Endothelial cell of umbilical vein (primary cell): ENCODE measurements around the gene LARP1B. TPM values are rescaled to one million over a fixed set of nuclear protein-coding genes. Genes with fewer than 3 reads are reported as not detected.

Source experiments
- BruUV-seq: library from RNA; stranded (reverse); fragments of 400-500 nt; replicated peaks from 2 replicates; lab custom pipeline; 2021; lab: Mats Ljungman, UMichigan
- CTCF ChIA-PET: fragments of 300-600, 350-600 bp; sonication (Branson Sonifier 250); formaldehyde crosslinking; loops from one replicate; lab custom pipeline; 2021; ENCODE audit warnings: antibody characterized with exemption, inconsistent platforms; lab: Charles Lee
- POLR2A ChIA-PET: fragments of 300-600, 350-600 bp; sonication (Branson Sonifier 250); formaldehyde crosslinking; loops from one replicate; lab custom pipeline; 2021; ENCODE audit warnings: antibody characterized with exemption, inconsistent platforms; lab: Charles Lee
- DNase-seq: peaks from one replicate; pipeline ENCODE4 v3.0.0-alpha.2; 2011; ENCODE audit warnings: low read depth, low spot score
- FAIRE-seq: peaks from 2 replicates; lab custom pipeline; 2011; peaks lifted over from hg19 to GRCh38; lab: Jason Lieb, UNC
- H2AFZ ChIP-seq: 2 replicates; pipeline ENCODE4 v1.6.0; 2012; ENCODE audit warnings: low read depth, low read length, control low read depth, inconsistent platforms
- H3K27ac ChIP-seq: 2 replicates; pipeline ENCODE4 v1.5.1; 2011; ENCODE audit warnings: low read depth, mild to moderate bottlenecking, control low read depth, low read length, moderate library complexity; ENCODE audit not compliant: insufficient read depth
- H3K27me3 ChIP-seq, 2 experiments: 2 replicates each; pipeline versions ENCODE4 v1.6.0 to v1.6.1; 2011; ENCODE audit warnings: low read length in 2 of 2, mixed read lengths in 1 of 2; ENCODE audit not compliant: control insufficient read depth in 2 of 2, insufficient read depth in 2 of 2
- H3K36me3 ChIP-seq, 2 experiments: 2 replicates in 1 of 2; 3 replicates in 1 of 2; pipeline ENCODE4 v1.5.1; 2011; ENCODE audit warnings: low read length in 2 of 2, mild to moderate bottlenecking in 1 of 2, moderate library complexity in 1 of 2; ENCODE audit not compliant: control insufficient read depth in 2 of 2, insufficient read depth in 2 of 2; ENCODE audit errors: extremely low read depth in 1 of 2
- H3K4me1 ChIP-seq: 3 replicates; pipeline ENCODE4 v1.5.1; 2011; ENCODE audit warnings: mild to moderate bottlenecking, low read length; ENCODE audit not compliant: control insufficient read depth, insufficient read depth; ENCODE audit errors: extremely low read depth
- H3K4me2 ChIP-seq: 2 replicates; pipeline ENCODE4 v1.6.1; 2011; ENCODE audit warnings: low read length, control low read depth, mixed read lengths; ENCODE audit not compliant: insufficient read depth
- H3K4me3 ChIP-seq, 3 experiments: fragments of 200-600 bp in 1 of 3; sonication (generic), shearing (Covaris generic) in 1 of 3; replicated peaks in 1 of 3; 2 replicates each; pipeline ENCODE4 v1.5.1; 2011 to 2016; ENCODE audit warnings: control low read depth in 3 of 3, low read length in 3 of 3, mild to moderate bottlenecking in 2 of 3, inconsistent platforms in 1 of 3, low read depth in 1 of 3, moderate library complexity in 1 of 3; ENCODE audit not compliant: insufficient read depth in 1 of 3
- H3K79me2 ChIP-seq: 2 replicates; pipeline ENCODE4 v1.6.0; 2012; ENCODE audit warnings: low read length, inconsistent platforms; ENCODE audit not compliant: control insufficient read depth, insufficient read depth
- H3K9ac ChIP-seq: replicated peaks from 2 replicates; pipeline ENCODE3; 2011; ENCODE audit warnings: low read length, control low read depth; ENCODE audit not compliant: insufficient read depth; ENCODE audit errors: extremely low read depth
- H3K9me1 ChIP-seq: replicated peaks from 3 replicates; pipeline ENCODE4 v1.6.0; 2011; ENCODE audit warnings: mild to moderate bottlenecking, low read length; ENCODE audit not compliant: control insufficient read depth, insufficient read depth; ENCODE audit errors: extremely low read depth
- H3K9me3 ChIP-seq: replicated peaks from 2 replicates; pipeline ENCODE4 v1.5.1; 2012; ENCODE audit warnings: low read length, inconsistent platforms; ENCODE audit not compliant: control insufficient read depth, insufficient read depth
- H4K20me1 ChIP-seq: replicated peaks from 2 replicates; pipeline ENCODE3; 2011; ENCODE audit warnings: mild to moderate bottlenecking, low read length; ENCODE audit not compliant: control insufficient read depth, insufficient read depth; ENCODE audit errors: extremely low read depth
- EZH2 ChIP-seq: IDR thresholded peaks from 2 replicates; pipeline ENCODE4 v1.6.1; 2012; ENCODE audit warnings: borderline replicate concordance, low read depth, mild to moderate bottlenecking, moderate library complexity, low read length, inconsistent platforms; ENCODE audit not compliant: severe bottlenecking
- FOS ChIP-seq: IDR thresholded peaks from 2 replicates; pipeline ENCODE4 v1.6.1; 2011; ENCODE audit warnings: mild to moderate bottlenecking, low read length, moderate library complexity, borderline replicate concordance; ENCODE audit not compliant: insufficient read depth
- GATA2 ChIP-seq: IDR thresholded peaks from 2 replicates; pipeline ENCODE4 v1.7.0; 2011; ENCODE audit warnings: low read depth, mild to moderate bottlenecking, moderate library complexity, mixed read lengths, low read length; ENCODE audit not compliant: insufficient read length, insufficient read depth
- JUN ChIP-seq: IDR thresholded peaks from 2 replicates; pipeline ENCODE4 v1.6.1; 2011; ENCODE audit warnings: borderline replicate concordance, low read depth; ENCODE audit not compliant: insufficient read length, insufficient read depth
- MYC ChIP-seq: IDR thresholded peaks from one replicate; pipeline ENCODE4 v1.6.1; 2011; ENCODE audit warnings: mild to moderate bottlenecking, low read depth, low read length
- POLR2A ChIP-seq: IDR thresholded peaks from 2 replicates; pipeline ENCODE4 v1.6.1; 2012; ENCODE audit warnings: low read depth, mild to moderate bottlenecking, control low read depth, low read length
- POLR2AphosphoS5 ChIP-seq: IDR thresholded peaks from 2 replicates; pipeline ENCODE4 v1.6.1; 2012; ENCODE audit warnings: low read depth, mild to moderate bottlenecking, control low read depth, low read length, moderate library complexity; ENCODE audit not compliant: insufficient read depth
- dilution Hi-C: fragments of 300-500 bp; cut with MboI; formaldehyde crosslinking; loops from one replicate; pipeline ENCODE4 v1.15.0; 2019; ENCODE audit warnings: low sequenced_read_pairs; ENCODE audit not compliant: extremely low pct_ligation_motif_present
- intact Hi-C: fragments of 100-400 bp; cut with micrococcal nuclease; formaldehyde crosslinking; loops from one replicate; pipeline ENCODE4 v1.10.0; 2022
- polyA plus RNA-seq, 4 experiments: library from polyadenylated mRNA; depleted of rRNA in 3 of 4; stranded (reverse) in 3 of 4; unstranded in 1 of 4; fragments of >200 nt; gene quantifications; 2 replicates each; pipeline versions ENCODE4 v1.2.1 to v1.2.3, GENCODE V29; 2011 to 2012; ENCODE audit warnings: missing spikeins in 1 of 4
- total RNA-seq: library from RNA; stranded (reverse); gene quantifications from 2 replicates; pipeline ENCODE4 v1.2.3, GENCODE V29; 2021
- TF ChIP-seq, protein P1 (sequence below), 2 donors: IDR thresholded peaks; 1 replicate in 1 of 2; 2 replicates in 1 of 2; pipeline ENCODE4 v1.5.1; 2011; ENCODE audit warnings: low read length in 2 of 2, mild to moderate bottlenecking in 2 of 2, moderate library complexity in 2 of 2, control low read depth in 1 of 2, inconsistent platforms in 1 of 2, low read depth in 1 of 2; ENCODE audit not compliant: insufficient read depth in 1 of 2; ENCODE audit errors: extremely low read depth in 1 of 2
- TF ChIP-seq, protein P2 (sequence below): IDR thresholded peaks from 2 replicates; pipeline ENCODE4 v1.6.1; 2011; ENCODE audit not compliant: insufficient read depth, insufficient read length

Gene LARP1B
- total and polyA plus RNA-seq, 2 donors (not counting 3 experiments of a cell fraction or from before 2014, with no cell fraction given) = 7.3 to 28.8 TPM

DNA sequence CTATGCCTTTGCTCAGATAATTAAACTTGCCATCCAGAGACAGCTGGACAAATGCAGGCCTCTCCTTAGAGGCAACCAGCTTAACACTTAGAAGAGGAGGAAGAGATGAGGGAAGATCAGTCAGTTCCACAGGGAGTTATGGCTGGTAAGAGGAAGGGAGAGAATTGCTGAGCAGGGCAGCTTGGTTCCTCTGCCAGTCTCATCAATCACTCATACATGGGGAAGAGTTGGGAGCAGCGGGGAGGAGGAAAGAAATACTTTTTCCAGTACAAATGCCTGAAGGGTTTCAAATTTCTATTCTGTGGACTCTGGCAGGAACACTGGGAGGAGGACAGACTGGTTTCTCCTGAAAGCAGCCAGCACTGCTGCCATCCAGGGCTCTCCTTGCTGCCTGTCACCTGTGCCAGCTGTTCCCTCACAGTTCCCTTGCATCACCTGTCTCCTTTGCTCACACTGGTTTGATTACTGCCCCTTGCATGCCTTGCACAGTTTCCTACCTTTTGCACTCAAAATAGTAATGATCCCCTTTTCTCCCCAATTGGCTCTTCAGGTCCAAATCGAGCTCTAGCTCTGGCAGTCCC lies 167.0 kb downstream of the LARP1B start:
- no peak overlapping the region for H3K9ac ChIP-seq
- no peak overlapping the region for H3K27ac ChIP-seq
- BruUV-seq = no TSS peak
- no peak overlapping the region for H2AFZ ChIP-seq
- FAIRE-seq (no peak), DNase-seq (no peak)
- no peaks in the 10 kb centered on the region for H4K20me1 ChIP-seq
- H3K9me3 ChIP-seq = no peaks in the 10 kb centered on the region
- intact Hi-C loops (loop anchor here (10.0 kb wide), 1 partner anchor 263 kb away; the partner anchor contains the start of genes ABHD18 and MFSD8), dilution Hi-C loops (no loop called here)
- H3K9me1 ChIP-seq = no peaks in the 10 kb centered on the region
- no peaks in the 10 kb centered on the region for H3K27me3 ChIP-seq
- H3K4me2 ChIP-seq = no peak overlapping the region
- ChIA-PET CTCF (interaction anchor here (0.9 to 1.5 kb wide), 2 partner anchors 152 to 159 kb away, joined by 3 to 5 read pairs; no protein-coding TSS in a partner anchor), POLR2A (no interaction called here)
- no peak for TF ChIP-seq FOS
- no peak for TF ChIP-seq JUN
- TF ChIP-seq, protein P1, sequence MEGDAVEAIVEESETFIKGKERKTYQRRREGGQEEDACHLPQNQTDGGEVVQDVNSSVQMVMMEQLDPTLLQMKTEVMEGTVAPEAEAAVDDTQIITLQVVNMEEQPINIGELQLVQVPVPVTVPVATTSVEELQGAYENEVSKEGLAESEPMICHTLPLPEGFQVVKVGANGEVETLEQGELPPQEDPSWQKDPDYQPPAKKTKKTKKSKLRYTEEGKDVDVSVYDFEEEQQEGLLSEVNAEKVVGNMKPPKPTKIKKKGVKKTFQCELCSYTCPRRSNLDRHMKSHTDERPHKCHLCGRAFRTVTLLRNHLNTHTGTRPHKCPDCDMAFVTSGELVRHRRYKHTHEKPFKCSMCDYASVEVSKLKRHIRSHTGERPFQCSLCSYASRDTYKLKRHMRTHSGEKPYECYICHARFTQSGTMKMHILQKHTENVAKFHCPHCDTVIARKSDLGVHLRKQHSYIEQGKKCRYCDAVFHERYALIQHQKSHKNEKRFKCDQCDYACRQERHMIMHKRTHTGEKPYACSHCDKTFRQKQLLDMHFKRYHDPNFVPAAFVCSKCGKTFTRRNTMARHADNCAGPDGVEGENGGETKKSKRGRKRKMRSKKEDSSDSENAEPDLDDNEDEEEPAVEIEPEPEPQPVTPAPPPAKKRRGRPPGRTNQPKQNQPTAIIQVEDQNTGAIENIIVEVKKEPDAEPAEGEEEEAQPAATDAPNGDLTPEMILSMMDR (IDR thresholded peaks at IDR 0.05; ENCODE audit: extremely low read depth in 1 of 2, insufficient read depth in 1 of 2, low read depth in 1 of 2, low read length in 2 of 2) = no peak
- TF ChIP-seq, protein P2, sequence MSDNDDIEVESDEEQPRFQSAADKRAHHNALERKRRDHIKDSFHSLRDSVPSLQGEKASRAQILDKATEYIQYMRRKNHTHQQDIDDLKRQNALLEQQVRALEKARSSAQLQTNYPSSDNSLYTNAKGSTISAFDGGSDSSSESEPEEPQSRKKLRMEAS = no peak
- no peak for TF ChIP-seq MYC
- TF ChIP-seq EZH2 = no peak
- TF ChIP-seq GATA2 = no peak
- TF ChIP-seq POLR2AphosphoS5 = no peak
- no peak for TF ChIP-seq POLR2A
- no peaks in the 10 kb centered on the region for H3K79me2 ChIP-seq
- no peaks in the 10 kb centered on the region for H3K36me3 ChIP-seq
- H3K4me3 ChIP-seq = no peak overlapping the region
- H3K4me1 ChIP-seq = no peaks in the 10 kb centered on the region
